ENCODE results near the gene MOB1A.
"Not testable (repeated sequence)": the region's sequence is repeated elsewhere in the genome, so short reads cannot be mapped to it uniquely, and the experiment has no call there.

MOB1A gene

GRCh38 chr2:74198461-74199274 is 20.0 kb upstream of the MOB1A start, which contains the start of gene MTHFD2:
TSS of gene MTHFD2 (plus strand) at chr2:74198615. CDS start at chr2:74198642, 27 bp downstream.
- DNase-seq: peak; percentile 94

- DNase-seq: no peak
Measured at GRCh38 chr2:74198023-74198460, 19.4 kb upstream of the MOB1A start.

GRCh38 chr2:74197049-74197448 is 18.4 kb upstream of the MOB1A start:
- DNase-seq: no peak

GRCh38 chr2:74194799-74195198 is 16.1 kb upstream of the MOB1A start:
- no peak for DNase-seq

- no peak for DNase-seq
Measured at GRCh38 chr2:74191596-74192380, 13.1 kb upstream of the MOB1A start.

- no peak for DNase-seq
Measured at GRCh38 chr2:74188696-74189095, 10.0 kb upstream of the MOB1A start.

GRCh38 chr2:74188018-74188601 is 9.4 kb upstream of the MOB1A start:
- no peak for DNase-seq

GRCh38 chr2:74186706-74187105 is 8.0 kb upstream of the MOB1A start:
- DNase-seq: not testable (repeated sequence)

GRCh38 chr2:74186038-74186437 is 7.4 kb upstream of the MOB1A start:
- DNase-seq: peak; percentile 51

GRCh38 chr2:74183878-74184277 is 5.2 kb upstream of the MOB1A start:
- DNase-seq: no peak

GRCh38 chr2:74181739-74182138 is 3.1 kb upstream of the MOB1A start:
- no peak for DNase-seq

- DNase-seq: no peak
Measured at GRCh38 chr2:74179063-74179865, 585 bp upstream of the MOB1A start.

GRCh38 chr2:74177696-74178095 is 983 bp downstream of the MOB1A start:
- DNase-seq: no peak

- no peak for DNase-seq
Measured at GRCh38 chr2:74174909-74175308, 3.8 kb downstream of the MOB1A start.

- DNase-seq: no peak
Measured at GRCh38 chr2:74168739-74169138, 9.9 kb downstream of the MOB1A start.

- DNase-seq: no peak
Measured at GRCh38 chr2:74164761-74165160, 13.9 kb downstream of the MOB1A start.

GRCh38 chr2:74162951-74163350 is 15.7 kb downstream of the MOB1A start:
- no peak for DNase-seq

- no peak for DNase-seq
Measured at GRCh38 chr2:74155830-74156229, 22.8 kb downstream of the MOB1A start.

- no peak for DNase-seq
Measured at GRCh38 chr2:74152954-74153353, 25.7 kb downstream of the MOB1A start.

GRCh38 chr2:74149570-74150319 is 28.9 kb downstream of the MOB1A start:
- no peak for DNase-seq

- no peak for DNase-seq
Measured at GRCh38 chr2:74149247-74149525, 29.5 kb downstream of the MOB1A start.
